GM18520 (cell line): Measurements from ENCODE around the gene ADI1.
"Not testable (repeated sequence)": the region's sequence is repeated elsewhere in the genome, so short reads cannot be mapped to it uniquely, and the experiment has no call there.

Experiments
- ATAC-seq: cut with Tn5 transposase; IDR thresholded peaks from one replicate; pipeline ENCODE4 v1.9.1; 2021; ENCODE audit not compliant: unreplicated experiment

Gene ADI1

GRCh38 chr2:3494984-3495666 lies 24.2 kb downstream of the ADI1 start:
- no peak for ATAC-seq

GRCh38 chr2:3493615-3494007 lies 25.7 kb downstream of the ADI1 start:
- ATAC-seq = no peak

DNA sequence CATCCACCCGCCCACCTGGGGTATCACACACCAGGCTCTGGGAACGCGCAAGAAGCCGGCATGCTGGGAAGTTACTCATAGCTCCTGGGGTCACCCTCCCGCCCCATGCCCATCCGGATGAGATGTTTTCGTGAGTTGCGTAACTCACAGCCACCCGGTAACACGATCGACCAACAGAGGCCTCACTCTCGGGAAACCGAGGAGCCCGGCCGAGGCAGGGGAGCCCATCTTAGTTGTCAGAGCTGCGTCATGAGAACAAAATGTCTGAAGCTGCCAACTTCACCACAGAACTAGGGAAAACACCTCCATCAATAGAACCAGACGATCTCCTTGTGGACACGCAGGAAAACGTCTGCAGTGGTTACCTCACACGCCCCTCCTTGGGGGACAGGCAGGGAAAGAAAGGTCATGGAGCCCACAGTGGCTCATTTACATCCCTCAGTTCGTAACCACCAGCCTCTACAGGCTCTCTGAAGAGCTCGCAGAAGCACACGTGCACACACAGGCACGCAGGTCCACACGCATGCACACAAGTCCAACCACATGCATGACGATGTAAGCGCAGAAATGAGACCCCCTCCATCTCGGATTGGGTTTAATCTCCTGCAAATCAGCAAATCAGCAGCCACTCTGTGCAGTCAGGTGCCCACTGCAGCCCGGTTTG lies 26.2 kb downstream of the ADI1 start:
- no peak for ATAC-seq

GRCh38 chr2:3492475-3492787 lies 26.9 kb downstream of the ADI1 start:
- not testable (repeated sequence) for ATAC-seq

DNA sequence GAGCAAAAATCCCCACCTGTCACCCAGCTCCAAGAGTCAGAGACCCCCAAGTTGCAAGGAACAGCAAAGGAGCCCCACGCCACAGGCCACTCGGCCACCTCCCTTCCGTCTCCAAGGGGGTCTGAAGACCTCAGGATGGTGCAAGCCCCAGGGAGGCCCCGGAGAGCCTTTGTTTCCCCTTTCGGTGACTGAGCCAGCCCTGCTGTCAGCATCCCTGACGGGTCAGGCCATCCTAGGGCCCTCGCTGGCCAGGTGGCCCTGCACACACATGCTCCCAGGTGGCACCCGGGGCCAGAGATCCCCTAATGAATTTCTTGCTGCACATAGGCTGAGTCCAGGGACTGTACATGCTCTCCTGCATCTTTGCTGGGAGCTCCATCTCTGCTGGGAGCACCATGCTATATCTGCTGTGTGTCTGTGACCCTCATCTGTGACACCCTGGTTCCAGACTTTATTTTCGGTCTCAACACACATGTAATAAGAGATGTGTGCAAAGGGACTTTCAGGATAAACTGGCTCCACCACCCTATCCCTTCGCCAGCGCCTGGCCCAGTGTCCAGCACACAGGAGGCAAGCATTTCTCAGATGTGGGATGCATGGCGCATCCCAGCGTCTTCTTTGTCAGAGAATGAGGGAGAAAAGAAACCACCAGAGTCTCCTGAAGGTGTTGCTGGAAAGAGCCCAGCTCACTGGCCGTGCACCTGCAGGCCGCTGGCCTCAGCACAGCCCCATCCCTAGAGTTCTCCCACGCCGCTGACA lies 27.4 kb downstream of the ADI1 start:
- no peak for ATAC-seq

- no peak for ATAC-seq
Observed at GRCh38 chr2:3491306-3491705, 28.0 kb downstream of the ADI1 start.

- ATAC-seq = no peak
Observed at GRCh38 chr2:3490191-3491170, 28.9 kb downstream of the ADI1 start.

GRCh38 chr2:3489764-3490115 lies 29.6 kb downstream of the ADI1 start:
- ATAC-seq = no peak

GRCh38 chr2:3488855-3489763 lies 30.2 kb downstream of the ADI1 start:
- no peak for ATAC-seq

DNA sequence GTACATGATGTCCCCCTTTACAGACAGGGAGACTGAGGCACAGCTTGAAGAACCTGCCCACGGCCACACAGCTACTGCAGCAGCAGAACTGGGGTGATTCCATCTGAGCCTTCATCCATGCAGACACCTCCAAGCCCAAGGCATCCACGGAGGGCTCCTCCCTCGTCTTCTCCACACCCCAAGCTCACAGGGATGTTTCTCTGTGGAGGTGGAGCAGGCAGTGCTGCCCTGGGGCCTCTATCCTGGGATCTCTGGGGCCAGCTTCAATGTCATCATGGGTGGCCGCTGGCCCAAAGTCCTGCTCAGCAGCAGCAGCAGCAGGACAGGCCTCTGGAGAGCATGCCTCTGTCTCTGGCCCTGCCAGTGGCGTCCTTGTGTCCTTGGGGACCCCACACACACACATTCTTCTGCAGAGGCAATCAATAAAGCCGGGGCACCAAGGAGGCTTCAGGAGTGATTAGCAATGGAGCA lies 31.2 kb downstream of the ADI1 start:
- ATAC-seq = no peak

DNA sequence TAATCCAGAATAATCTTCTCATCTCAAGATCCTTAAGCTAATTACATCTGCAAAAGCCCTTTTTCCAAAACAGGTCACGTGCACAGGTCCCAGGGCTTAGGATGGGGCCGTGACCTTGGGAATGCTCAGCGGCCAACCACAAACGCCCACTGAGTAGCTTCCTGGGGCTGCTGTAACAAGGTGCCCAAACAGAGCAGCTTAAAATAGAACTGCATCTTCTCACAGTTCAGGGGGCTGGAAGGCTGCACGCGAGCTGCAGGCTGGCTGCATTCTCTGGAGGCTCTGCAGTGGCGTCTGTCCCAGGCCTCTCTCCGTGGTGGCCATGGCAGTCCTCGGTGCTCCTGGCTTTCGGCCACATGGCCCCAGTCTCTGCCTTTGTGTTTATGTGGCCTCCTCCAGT lies 31.9 kb downstream of the ADI1 start:
- ATAC-seq = no peak

- no peak for ATAC-seq
Observed at GRCh38 chr2:3487028-3487425, 32.3 kb downstream of the ADI1 start.

DNA sequence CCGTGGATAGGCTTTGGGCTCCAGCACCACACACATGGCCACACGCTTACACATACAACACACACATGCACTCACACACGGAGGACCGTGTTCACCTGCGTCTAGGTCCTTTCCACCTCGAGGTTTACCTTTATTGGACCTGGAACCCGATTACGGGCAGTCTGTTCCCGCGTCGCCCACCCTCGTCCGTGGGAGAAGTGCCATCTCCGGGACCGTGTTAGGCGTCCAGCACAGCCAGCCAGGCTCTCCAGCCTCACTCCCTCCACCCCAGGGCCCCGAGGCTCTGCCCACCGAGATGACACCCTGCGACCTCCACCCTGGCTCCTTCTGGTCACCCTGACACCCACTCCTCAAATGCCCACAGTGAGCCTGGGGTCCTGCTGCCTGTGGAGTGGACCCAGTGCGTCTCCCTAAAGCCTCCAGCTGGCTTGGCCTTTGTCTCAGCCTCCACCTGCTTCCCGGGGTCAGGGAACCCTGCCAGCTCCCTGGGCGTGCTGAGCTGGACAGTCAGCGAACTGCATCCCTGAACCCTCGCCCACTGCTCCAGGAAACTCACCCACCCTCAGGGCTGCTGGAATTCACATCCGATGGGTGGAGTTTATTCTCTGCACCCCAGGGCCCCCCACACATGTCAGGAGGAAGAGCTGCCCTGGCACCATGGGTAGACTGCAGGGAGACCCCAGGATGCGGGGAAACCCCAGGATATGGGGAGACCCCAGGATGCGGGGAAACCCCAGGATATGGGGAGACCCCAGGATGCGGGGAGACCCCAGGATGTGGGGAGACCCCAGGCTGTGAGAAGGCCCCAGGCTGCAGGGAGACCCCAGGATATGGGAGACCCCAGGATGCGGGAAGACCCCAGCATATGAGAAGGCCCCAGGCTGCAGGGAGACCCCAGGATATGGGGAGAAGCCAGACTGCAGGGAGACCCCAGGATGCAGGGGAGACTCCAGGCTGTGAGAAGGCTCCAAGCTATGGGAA lies 33.0 kb downstream of the ADI1 start:
- no peak for ATAC-seq

DNA sequence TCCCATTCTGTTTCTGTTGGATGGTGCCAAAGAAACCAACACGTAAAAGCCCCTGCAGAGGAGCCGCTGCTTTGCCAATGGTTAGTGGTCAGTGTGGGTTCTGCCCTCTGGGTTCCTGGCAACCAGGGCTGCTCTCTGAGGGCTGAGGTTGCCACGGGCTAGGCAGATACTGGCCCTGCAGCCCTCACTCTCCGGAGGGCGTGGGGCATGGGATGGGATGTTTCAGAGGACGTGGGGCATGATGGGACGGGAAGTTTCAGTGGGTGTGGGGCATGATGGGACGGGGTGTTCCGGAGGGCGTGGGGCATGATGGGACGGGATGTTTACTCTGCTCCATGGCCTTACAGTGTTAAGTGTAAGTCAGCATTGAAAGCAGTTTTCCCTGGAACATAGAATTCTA lies 34.2 kb downstream of the ADI1 start:
- ATAC-seq = no peak

GRCh38 chr2:3483986-3484960 lies 35.1 kb downstream of the ADI1 start:
- no peak for ATAC-seq

DNA sequence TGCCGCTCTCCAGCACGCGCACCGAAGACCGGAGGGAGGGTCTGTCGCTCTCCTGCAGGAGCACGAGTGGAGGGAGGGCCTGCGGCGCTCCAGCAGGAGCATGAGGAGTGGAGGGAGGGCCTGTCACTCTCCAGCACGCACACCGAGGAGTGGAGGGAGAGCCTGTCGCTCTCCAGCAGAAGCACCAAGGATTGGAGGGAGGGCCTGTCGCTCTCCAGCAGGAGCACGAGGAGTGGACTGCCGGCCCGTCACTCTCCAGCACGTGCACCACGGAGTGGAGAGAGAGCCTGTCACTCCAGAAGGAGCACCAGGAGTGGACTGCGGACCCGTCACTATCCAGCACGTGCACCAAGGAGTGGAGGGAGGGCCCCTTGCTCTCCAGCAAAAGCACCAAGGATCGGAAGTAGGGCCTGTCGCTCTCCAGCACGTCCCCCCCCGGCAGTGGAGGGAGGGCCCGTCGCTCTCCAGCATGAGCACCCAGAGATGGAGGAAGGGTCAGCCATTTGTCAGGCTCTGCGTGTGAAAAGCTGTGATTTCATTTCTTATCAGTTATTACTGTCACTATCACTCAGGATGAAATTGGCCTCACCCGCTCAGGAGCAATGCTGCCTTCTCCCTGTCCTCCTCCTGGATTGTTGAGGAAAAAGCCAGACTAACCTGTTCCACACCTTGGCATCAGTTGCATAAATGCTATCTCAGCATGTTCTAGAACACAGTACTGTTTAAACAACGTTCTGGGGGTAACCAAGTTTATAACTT lies 35.9 kb downstream of the ADI1 start:
- no peak for ATAC-seq

- no peak for ATAC-seq
Observed at GRCh38 chr2:3482363-3482821, 36.9 kb downstream of the ADI1 start.
